NCI-H1417 (cell line): ENCODE results near the gene XCL2.
"Not testable (repeated sequence)": the region's sequence is repeated elsewhere in the genome, so short reads cannot be mapped to it uniquely, and the experiment has no call there.

ENCODE experiments used
- DNase-seq, 3 experiments: peaks; one replicate each; lab custom pipeline; 2025; lab: John Stamatoyannopoulos, UW

Gene XCL2

DNA sequence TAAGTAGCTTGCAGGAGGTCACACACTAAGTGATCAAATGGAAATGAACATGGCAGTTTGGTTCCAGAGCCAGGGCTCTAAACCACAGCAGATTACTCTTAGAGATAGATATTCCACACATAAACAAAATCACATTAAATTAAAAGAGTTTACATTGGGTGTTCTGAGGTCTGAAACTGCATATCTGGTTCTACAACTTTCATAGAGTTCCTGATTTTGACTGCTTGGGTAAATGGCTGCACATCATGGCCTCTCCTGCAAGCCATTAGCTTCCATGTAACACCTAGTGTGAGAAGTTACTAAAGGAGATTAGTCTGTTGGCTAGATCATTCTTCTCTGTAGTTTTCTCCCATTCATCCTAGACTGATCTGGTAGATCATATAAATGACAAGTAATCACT lies 12.8 kb upstream of the XCL2 start:
- no peak for DNase-seq

DNA sequence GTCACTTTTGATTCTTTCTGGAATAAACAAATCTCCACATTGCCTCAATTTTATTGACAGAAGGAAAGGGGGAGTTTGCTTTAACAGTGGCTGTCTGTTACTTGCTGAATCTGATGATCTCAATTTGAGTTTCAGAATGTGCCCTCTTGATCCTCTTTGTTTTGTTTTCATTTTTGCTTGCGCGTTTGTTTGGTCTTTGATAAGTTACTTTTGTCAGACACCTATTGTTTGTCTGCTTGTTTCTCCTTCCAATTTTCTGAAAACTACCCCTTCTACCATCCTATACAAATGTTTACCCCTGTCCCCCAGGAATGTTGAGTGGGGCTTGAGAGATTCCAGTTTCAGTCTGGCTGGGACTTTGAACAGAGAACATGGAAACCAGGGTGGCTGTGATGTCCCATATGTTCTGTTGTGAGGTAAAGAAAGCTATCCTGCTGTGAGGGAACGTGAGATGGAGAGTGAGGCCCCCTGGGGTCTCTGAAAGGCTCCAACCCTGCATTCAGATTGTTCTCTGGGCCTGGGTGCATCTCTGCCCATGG lies 11.8 kb upstream of the XCL2 start:
- peak in 1 of 3 experiments; percentile 29 for DNase-seq

GRCh38 chr1:168554603-168555483 lies 11.0 kb upstream of the XCL2 start:
- no peak for DNase-seq

DNA sequence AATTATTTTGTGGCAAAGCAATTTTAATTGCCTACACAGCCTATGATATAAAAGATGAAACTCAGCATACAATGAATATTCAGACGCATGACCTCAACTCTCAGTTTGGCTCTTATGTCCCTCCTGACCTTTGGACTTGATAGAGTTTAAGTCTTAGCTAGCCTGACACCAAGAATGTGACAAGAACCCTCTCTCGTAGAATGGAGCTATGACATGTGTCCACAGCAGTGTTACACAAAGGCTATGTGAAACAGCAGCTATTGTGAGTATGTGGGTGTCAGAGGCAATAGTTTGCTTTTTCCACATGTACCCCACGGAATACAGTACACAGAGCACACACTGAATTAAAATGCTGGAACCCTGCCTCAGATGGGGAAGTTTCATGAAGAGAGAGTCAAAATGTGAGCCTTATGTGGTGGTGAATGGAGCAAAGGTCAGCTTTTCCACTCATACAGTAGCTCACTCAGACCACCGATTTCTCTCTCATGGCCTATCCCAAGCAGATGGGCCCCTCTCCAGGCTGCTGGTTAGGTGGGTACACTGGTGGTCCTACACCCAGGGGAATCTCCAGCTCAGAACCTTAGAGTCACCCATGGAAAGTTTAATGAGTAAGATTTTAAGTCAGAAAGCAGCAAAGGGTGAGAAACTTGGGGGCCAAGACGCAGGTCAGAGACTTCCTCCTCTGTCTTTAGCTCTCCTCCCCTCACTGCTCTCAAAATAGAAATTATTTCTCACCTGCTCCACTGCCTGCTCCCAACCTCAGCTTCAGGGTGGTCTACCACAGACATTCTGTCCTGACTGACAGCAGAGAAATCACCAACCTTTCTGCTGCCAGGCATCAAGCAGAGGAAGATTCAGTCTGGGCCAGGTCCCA lies 10.1 kb upstream of the XCL2 start:
- DNase-seq = no peak

GRCh38 chr1:168552961-168553360 lies 9.2 kb upstream of the XCL2 start:
- no peak for DNase-seq

DNA sequence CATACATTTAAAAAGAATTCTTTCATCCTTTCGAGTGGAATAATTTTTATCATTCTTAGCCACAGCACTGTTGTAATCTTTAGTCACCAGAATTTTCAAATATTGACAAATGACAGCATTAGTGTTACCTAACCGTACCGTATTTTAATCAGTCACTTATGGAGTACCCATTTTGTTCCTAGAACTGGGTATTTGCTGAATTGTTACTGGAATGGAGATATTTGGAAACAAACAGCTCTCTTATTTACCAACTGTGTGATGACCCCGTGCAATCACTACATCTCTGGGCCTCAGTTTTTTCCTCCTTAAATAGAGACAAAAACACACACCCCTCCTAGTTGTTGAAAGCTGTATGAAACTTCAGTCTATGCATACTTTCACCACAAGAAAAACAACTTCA lies 7.9 kb upstream of the XCL2 start:
- no peak for DNase-seq

DNA sequence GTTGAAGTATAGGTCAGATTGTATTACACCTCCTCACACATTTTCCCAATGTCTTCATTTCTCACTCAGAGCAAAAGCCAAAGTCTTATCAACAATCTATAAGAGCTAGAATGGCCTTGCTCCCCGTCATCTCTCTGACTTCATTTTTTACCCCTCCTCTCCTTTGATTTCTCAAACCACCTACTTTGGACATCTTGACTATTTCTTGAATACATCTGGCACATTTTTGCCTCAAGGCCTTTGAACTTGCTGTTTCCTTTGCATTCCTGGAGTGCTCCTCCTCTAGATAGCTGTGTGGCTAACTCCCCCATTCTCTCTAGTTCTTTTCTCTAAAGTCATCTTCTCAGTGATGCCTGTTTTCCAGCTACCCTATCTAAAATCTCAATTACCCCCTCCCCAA lies 7.2 kb upstream of the XCL2 start:
- no peak for DNase-seq

- not testable (repeated sequence) for DNase-seq
Observed at GRCh38 chr1:168546553-168546895, 2.7 kb upstream of the XCL2 start.

DNA sequence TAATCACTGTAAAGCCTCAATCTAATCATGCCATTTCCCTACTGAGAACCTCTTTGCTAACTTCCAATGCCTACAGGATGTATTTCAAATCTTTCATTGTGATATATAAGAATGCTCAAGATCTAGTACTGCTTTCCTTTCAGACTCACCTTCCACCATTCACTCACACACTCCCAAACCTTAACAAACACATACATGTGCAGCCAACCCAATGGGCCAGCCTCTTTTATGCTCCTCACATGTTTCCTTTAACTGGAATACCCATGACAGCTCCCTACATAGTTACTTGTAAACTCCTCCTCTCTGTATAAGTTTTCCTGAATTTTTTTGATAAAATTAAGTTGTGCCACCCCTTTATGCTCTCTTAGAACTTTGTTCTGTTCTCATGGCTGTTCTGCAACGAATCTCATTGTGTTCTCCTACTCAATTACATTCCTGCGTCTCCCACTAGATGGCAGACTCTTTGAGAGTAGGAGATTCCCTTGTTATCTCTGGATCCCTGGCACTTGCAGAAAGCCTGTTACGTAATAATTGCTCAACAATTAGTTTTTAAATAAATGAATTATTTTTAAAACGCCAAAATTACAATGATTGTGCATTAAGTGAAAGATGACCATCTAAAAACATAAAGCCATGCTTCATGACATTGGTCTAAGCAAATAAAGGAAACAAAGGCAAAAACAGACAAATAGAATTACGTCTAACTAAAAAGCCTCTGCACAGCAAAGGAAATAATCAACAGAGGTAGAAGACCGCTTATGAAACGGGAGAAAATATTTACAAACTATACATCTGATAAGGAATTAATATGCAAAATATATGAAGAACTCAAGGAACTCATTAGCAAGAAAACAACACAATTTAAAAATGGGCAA lies 2.1 kb upstream of the XCL2 start:
- peak in 2 of 3 experiments; percentile 8 to 62 for DNase-seq

DNA sequence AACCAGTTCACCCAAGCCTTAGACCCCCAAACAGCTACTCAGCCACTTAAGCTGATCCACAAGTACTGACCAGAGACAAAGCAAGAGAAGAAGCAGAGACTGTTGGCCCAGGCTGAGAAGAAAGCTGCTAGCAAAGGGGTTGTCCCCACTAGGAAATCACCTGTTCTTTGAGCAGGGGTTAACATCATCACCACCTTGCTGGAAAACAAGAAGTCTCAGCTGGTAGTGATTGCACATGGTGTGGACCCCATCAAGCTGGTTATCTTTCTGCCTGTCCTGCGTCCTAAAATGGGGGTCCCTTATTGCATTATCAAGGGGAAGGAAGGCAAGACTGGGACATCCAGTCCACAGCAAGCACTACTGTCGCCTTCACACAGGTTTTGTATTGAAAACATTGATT lies 819 bp downstream of the XCL2 start:
- DNase-seq = not testable (repeated sequence)

DNA sequence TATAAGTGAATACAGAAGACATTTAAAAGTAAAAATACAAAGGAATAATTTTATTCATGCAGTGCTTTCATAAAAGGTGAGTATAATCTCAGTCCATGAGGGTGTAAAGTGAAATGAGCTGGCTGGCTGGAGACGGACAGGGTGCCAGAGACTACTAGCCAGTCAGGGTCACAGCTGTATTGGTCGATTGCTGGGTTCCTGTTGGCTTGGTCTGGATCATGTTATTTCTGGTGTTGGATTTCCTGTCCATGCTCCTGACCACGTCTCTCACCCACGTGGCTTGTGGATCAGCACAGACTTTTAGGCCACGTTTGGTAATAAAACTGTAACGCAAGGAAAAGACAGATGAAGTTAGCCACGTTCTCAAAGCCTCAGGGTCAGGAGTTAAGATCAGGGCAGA lies 3.0 kb downstream of the XCL2 start:
- not testable (repeated sequence) for DNase-seq

DNA sequence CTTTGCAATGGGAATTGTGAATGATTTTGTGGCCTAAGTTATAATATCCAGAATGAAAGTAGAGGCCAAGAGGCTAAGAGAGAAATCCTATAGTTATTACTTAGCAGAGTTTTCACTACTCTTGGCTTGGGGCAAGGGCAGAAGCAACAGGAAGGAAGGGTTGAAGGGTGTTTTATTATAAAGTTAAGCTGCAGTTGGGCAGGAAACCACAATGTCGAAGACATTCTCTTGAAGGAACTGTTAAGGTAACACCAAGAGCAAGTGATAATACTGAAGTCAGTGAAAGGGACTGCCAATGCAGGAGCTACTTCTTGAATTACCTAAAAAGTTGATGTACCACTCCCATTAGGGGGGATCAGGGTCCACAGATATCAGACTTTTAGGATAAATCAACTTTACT lies 8.3 kb downstream of the XCL2 start:
- no peak for DNase-seq

GRCh38 chr1:168531615-168532345 lies 12.0 kb downstream of the XCL2 start:
- peak in 1 of 3 experiments; percentile 16 for DNase-seq

DNA sequence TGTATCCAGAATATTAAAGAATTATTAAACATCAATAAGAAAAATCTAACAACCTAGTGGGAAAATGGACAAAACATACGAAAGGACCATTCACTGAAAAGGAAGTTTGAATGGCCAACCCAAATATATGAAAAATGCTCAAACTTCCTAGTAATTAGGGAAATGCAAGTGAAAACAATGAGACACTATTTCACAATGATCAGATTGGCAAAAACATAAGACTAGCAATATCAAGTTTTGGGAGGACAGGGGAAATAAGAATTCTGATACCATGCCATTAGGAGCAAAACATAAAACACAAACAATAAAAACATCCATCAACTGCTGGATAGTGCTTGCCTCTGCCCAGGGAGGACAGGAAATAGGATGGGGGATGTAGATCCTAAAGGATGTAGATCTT lies 14.3 kb downstream of the XCL2 start:
- no peak for DNase-seq

- no peak for DNase-seq
Observed at GRCh38 chr1:168521401-168522000, 22.3 kb downstream of the XCL2 start.

GRCh38 chr1:168520832-168521231 lies 23.0 kb downstream of the XCL2 start:
- DNase-seq = no peak

DNA sequence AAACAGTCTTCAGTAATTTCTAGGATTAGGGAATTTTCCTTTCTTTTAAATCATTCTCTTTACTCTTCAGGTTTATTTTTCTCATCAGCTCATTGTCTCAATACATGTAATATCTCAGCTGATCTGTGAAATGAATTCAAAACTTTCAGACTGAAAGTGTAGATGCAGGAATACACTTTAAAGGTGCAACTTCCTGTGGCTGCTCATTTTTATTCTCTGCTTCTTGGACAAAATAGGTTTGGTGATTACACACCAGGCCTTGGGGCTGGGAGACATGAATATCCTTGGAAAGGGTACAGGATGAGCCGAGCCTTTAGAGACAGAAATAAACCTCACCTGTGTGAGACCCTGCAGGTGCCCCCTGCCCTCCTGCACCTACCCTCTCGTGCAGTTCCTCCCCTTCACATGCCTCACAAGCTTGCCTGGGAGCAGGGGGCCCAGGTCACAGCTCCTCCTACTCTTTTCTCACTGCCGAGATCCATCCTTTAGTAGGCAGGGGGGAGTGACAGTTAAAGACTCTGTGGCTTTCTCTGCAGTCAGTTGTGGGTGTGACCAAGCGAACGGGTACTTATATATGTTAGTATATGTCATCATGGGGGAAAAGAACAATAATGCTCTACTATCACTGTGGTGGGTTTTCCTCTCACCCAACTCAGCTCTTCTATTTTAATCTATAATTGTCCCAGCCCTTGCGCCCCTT lies 23.6 kb downstream of the XCL2 start:
- DNase-seq = no peak

DNA sequence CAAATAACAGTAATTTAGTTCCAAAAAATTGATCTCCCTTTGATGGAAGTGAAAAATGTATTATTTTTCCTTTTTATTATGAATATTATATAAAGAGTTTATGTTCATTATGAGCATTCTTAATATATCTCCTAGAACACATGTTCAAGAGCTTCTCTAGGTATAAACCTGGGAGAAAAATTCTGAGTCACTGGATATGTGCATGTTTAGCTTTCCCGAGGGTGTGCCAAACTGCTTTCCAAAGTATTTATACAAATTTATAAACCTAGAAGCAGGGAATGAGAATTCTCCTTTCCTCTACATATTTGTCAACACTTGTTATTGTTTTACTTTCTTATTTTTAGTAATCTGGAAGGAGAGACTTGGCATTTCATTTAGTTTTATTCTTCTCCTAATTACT lies 25.0 kb downstream of the XCL2 start:
- no peak for DNase-seq

DNA sequence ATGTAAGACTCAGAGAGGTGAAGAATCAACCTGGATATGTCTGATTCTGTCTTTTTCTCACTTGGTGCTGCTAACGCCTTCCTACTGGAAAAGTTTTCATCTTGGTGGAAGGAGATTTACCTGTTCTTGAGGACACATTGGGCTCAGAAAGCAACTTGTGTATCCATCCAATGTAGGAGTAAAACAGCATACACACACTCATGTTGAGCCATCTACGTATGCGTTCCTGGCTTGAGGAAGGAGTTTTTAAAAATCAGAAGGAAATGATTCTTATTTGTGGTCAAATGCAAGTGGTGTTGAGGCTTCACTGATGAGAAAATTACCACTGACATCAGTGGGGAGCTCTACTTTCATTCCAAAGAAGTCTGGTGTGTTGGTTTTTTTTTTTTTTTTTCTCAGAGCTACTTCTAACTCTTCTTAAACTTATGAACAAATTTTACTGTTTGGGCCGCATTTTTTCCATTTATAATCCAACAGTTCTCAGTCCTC lies 25.6 kb downstream of the XCL2 start:
- DNase-seq = no peak

DNA sequence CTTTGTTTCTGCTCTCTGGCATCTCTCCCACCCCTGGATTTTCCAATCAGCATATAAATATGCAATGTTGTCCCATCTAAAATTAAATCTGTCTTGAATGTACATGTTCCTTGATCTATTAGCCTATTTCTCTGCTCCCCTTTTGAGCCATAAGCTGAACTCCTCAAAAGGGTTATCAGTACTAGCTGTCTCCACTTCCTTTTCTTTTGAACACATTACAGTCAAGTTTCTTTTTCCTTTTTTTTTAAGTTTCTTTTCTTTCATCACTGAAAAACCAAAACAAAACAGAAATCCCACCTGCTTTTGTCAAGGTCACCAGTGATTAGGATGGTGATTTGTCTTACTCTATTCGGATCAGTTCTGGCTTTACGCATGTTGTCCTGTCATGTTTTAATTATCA lies 29.3 kb downstream of the XCL2 start:
- no peak for DNase-seq
